Keratinocyte (primary cell): ENCODE results near the gene PDZD2. TPM values are rescaled to one million over a fixed set of nuclear protein-coding genes. Genes with fewer than 3 reads are reported as not detected.

ENCODE experiments used
- DNase-seq: peaks from one replicate; pipeline ENCODE4 v3.0.0-alpha.2; 2011; ENCODE audit warnings: low read depth, missing footprints, low spot score
- FAIRE-seq: peaks from 2 replicates; lab custom pipeline; 2011; peaks lifted over from hg19 to GRCh38; lab: Jason Lieb, UNC
- H2AFZ ChIP-seq: 2 replicates; pipeline ENCODE4 v1.6.0; 2012; ENCODE audit warnings: low read length, control low read depth, inconsistent platforms; ENCODE audit not compliant: control insufficient read depth
- H3K27ac ChIP-seq: 2 replicates; pipeline ENCODE4 v1.5.1; 2011; ENCODE audit warnings: low read length; ENCODE audit not compliant: control insufficient read depth, insufficient read depth
- H3K27me3 ChIP-seq: 3 replicates; pipeline ENCODE4 v1.6.0; 2011; ENCODE audit warnings: low read length; ENCODE audit not compliant: control insufficient read depth, insufficient read depth; ENCODE audit errors: extremely low read depth
- H3K36me3 ChIP-seq, 2 experiments: 2 replicates in 1 of 2; 3 replicates in 1 of 2; pipeline ENCODE4 v1.5.1; 2011; ENCODE audit warnings: low read length in 2 of 2, mild to moderate bottlenecking in 1 of 2; ENCODE audit not compliant: control insufficient read depth in 2 of 2, insufficient read depth in 2 of 2; ENCODE audit errors: extremely low read depth in 1 of 2
- H3K4me1 ChIP-seq: 3 replicates; pipeline ENCODE4 v1.5.1; 2011; ENCODE audit warnings: low read length; ENCODE audit not compliant: control insufficient read depth, insufficient read depth; ENCODE audit errors: extremely low read depth
- H3K4me2 ChIP-seq: 3 replicates; pipeline ENCODE4 v1.6.0; 2011; ENCODE audit warnings: low read depth, low read length; ENCODE audit not compliant: control insufficient read depth, insufficient read depth; ENCODE audit errors: extremely low read depth
- H3K4me3 ChIP-seq, 3 experiments: fragments of 200-600 bp in 1 of 3; sonication (generic) in 1 of 3; 2 replicates in 2 of 3; 3 replicates in 1 of 3; pipeline ENCODE4 v1.5.1; 2011 to 2016; ENCODE audit warnings: low read length in 3 of 3, mild to moderate bottlenecking in 3 of 3, control low read depth in 2 of 3, inconsistent platforms in 1 of 3, low read depth in 1 of 3, mixed read lengths in 1 of 3, mixed run types in 1 of 3, moderate library complexity in 1 of 3; ENCODE audit not compliant: control insufficient read depth in 2 of 3, insufficient read depth in 2 of 3; ENCODE audit errors: extremely low read depth in 1 of 3
- H3K79me2 ChIP-seq: 2 replicates; pipeline ENCODE4 v1.6.0; 2012; ENCODE audit warnings: low read length; ENCODE audit not compliant: control insufficient read depth, insufficient read depth
- H3K9ac ChIP-seq: 3 replicates; pipeline ENCODE4 v1.6.0; 2011; ENCODE audit warnings: low read length; ENCODE audit not compliant: control insufficient read depth, insufficient read depth; ENCODE audit errors: extremely low read depth
- H3K9me1 ChIP-seq: 3 replicates; pipeline ENCODE4 v1.6.0; 2011; ENCODE audit warnings: low read length; ENCODE audit not compliant: control insufficient read depth, insufficient read depth; ENCODE audit errors: extremely low read depth
- H3K9me3 ChIP-seq: 2 replicates; pipeline ENCODE4 v1.5.1; 2012; ENCODE audit warnings: low read depth, low read length; ENCODE audit not compliant: control insufficient read depth
- H4K20me1 ChIP-seq: 3 replicates; pipeline ENCODE4 v1.6.0; 2011; ENCODE audit warnings: low read length; ENCODE audit not compliant: control insufficient read depth, insufficient read depth; ENCODE audit errors: extremely low read depth
- CTCF ChIP-seq, 3 experiments: IDR thresholded peaks in 1 of 3; conservative IDR thresholded peaks in 1 of 3; optimal IDR thresholded peaks in 1 of 3; 2 replicates in 2 of 3; 3 replicates in 1 of 3; pipeline versions ENCODE3 to v1.5.1; 2011; ENCODE audit warnings: low read length in 3 of 3, mild to moderate bottlenecking in 3 of 3, moderate library complexity in 2 of 3, control low read depth in 1 of 3, inconsistent platforms in 1 of 3; ENCODE audit not compliant: insufficient read depth in 2 of 3; ENCODE audit errors: extremely low read depth in 1 of 3
- EZH2 ChIP-seq: IDR thresholded peaks from one replicate; pipeline ENCODE4 v1.6.1; 2012; ENCODE audit warnings: inconsistent platforms, mild to moderate bottlenecking, low read length, moderate library complexity
- dilution Hi-C: fragments of 300-500 bp; cut with MboI; formaldehyde crosslinking; loops from one replicate; pipeline ENCODE4 v1.7.0; 2020; ENCODE audit warnings: low sequenced_read_pairs; ENCODE audit not compliant: extremely low pct_ligation_motif_present
- polyA plus RNA-seq, 5 experiments: library from polyadenylated mRNA; depleted of rRNA in 3 of 5; stranded (reverse) in 3 of 5; stranded (forward) in 1 of 5; unstranded in 1 of 5; fragments of >200 nt; gene quantifications; 1 replicate in 1 of 5; 2 replicates in 3 of 5; 3 replicates in 1 of 5; pipeline versions ENCODE4 v1.2.1 to v1.2.3, GENCODE V29; 2011 to 2012; ENCODE audit warnings: missing spikeins in 2 of 5, low read depth in 1 of 5, low replicate concordance in 1 of 5

PDZD2 gene
- polyA plus RNA-seq, 1 donor (not counting 4 experiments of a cell fraction or from before 2014, with no cell fraction given), result 7.3 TPM

- Histone ChIP-seq H3K79me2 (no peaks in the 10 kb centered on the region), H4K20me1 (no peaks in the 10 kb centered on the region), H3K4me2 (peak overlapping the region; percentile 65), H3K9me1 (peaks cover 2% of the 10 kb centered on the region), H3K4me3 (no peak overlapping the region), H3K27me3 (no peaks in the 10 kb centered on the region), H2AFZ (peak overlapping the region; percentile 29), H3K9ac (peak overlapping the region; percentile 40), H3K36me3 (peaks cover 0 to 4% of the 10 kb centered on the region in 2 experiments), H3K9me3 (no peaks in the 10 kb centered on the region), H3K4me1 (peaks cover 10% of the 10 kb centered on the region), H3K27ac (no peak overlapping the region)
- FAIRE-seq (no peak), DNase-seq (no peak)
- TF ChIP-seq EZH2 (no peak), CTCF (optimal IDR thresholded peaks at IDR 0.05 in 1 of 3, IDR thresholded peaks at IDR 0.05 in 1 of 3, conservative IDR thresholded peaks at IDR 0.05 in 1 of 3; ENCODE audit: extremely low read depth in 1 of 3, insufficient read depth in 2 of 3, low read length in 3 of 3) (no peak)
- dilution Hi-C loops, result no loop called here
Observed at GRCh38 chr5:32017692-32018367, 378.9 kb downstream of the PDZD2 start.

DNA sequence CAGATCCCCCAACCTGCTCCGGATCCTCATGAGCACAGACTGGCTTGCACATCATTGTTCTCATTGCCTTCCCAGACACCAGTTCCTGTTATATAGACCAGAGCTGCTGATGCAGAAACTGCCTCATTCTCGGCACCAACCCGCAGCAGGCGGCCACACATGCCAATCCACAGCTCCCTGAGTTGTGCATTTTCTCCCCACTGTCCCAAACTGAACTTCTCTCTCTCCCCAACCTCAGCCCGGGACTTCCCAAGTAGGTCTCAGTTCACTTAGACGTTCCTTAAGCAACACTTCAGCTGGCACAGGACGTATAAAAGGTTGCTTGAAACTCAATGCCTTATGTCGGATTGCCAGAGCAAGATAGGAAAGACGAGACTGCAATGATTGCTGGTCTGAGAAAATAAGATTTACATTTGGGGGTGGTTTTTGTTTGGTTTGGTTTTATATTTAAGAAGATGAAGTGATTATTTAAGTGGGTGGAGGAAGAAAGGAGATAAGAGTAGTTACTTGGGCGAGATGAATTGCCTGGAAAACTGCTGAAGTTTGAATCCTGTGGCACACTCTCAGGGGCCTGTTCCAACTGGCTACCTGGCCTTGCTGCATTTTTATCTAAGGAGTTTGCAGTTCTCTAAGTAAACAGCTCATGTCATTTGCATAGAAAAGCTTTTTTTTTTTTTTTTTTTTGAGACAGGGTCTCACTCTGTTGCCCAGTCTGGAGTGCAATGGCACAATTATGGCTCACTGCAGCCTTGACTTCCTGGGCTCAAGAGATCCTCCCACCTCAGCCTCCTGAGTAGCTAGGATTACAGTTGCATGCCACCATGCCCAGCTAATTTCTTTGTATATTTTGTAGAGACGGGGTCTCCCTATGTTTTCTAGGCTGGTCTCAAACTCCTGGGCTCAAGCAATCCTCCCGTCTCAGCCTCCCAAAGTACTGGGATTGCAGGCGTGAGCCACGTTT is 379.8 kb downstream of the PDZD2 start:
- FAIRE-seq, result peak; percentile 68
- peak overlapping the region; percentile 29 for H2AFZ ChIP-seq
- peak overlapping the region; percentile 40 for H3K9ac ChIP-seq
- H3K4me2 ChIP-seq, result peak overlapping the region; percentile 65
- H3K27ac ChIP-seq, result no peak overlapping the region
- DNase-seq, result no peak
- no peak overlapping the region for H3K4me3 ChIP-seq
- H3K27me3 ChIP-seq, result no peaks in the 10 kb centered on the region
- peaks cover 10% of the 10 kb centered on the region for H3K4me1 ChIP-seq
- H3K9me3 ChIP-seq, result no peaks in the 10 kb centered on the region
- peaks cover 2% of the 10 kb centered on the region for H3K9me1 ChIP-seq
- H3K79me2 ChIP-seq, result no peaks in the 10 kb centered on the region
- TF ChIP-seq CTCF (optimal IDR thresholded peaks at IDR 0.05 in 1 of 3, IDR thresholded peaks at IDR 0.05 in 1 of 3, conservative IDR thresholded peaks at IDR 0.05 in 1 of 3; ENCODE audit: extremely low read depth in 1 of 3, insufficient read depth in 2 of 3, low read length in 3 of 3), result no peak
- TF ChIP-seq EZH2, result no peak
- dilution Hi-C loops, result no loop called here
- peaks cover 0 to 4% of the 10 kb centered on the region in 2 experiments for H3K36me3 ChIP-seq
- H4K20me1 ChIP-seq, result no peaks in the 10 kb centered on the region
